GM12875 (cell line): ENCODE results near the gene PRKAR2B.

ENCODE experiments used
- H3K4me3 ChIP-seq: one replicate; pipeline ENCODE4 v1.5.1; 2011; ENCODE audit warnings: low read depth, low read length, control low read depth
- TF ChIP-seq, protein P1 (sequence below): IDR thresholded peaks from 2 replicates; pipeline ENCODE4 v1.5.1; 2011; ENCODE audit warnings: low read depth, mild to moderate bottlenecking, control low read depth, inconsistent platforms, low read length, moderate library complexity, borderline replicate concordance; ENCODE audit not compliant: insufficient read depth

The PRKAR2B gene

DNA sequence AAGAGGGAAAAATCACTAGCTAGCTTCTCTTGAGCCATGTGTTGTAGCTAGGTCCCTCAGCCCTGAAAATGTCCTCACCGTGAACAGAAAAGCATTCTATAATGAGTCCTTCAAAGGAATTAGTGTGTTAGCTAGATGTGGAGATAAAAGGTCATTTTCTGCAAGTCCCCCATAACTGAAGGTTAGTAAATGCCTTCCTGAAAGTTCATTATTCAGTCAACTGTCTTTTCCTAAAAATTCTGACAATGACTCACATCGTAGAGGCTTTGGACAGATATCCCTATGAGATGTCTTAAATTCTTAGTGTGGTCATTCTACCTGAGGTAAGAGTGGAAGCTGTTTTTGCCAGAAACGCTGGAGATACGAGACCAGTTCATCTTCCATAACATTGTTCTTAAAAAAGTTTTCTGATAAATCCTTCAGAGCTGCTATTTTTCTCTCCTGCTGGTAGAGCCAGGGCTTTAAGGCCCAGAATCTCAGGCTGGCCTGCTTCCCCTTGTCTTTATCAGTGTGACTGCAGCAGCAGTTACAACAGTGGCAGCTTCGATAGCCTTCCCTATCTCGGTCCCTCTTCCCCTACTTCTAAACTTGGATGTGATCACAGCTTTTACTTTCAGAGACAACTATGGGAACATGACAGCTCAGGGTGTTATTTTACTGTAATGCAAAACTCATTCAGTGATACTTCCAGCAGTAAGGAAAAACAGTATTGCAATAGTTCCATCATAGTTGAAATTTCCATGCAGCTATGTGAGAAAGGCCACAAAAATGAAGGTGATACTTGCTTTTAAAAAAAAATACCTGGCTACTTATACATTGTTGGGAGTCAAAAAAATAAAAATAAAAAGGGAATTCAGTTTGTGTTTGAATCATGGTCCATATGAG lies 37.3 kb upstream of the PRKAR2B start:
- TF ChIP-seq, protein P1, sequence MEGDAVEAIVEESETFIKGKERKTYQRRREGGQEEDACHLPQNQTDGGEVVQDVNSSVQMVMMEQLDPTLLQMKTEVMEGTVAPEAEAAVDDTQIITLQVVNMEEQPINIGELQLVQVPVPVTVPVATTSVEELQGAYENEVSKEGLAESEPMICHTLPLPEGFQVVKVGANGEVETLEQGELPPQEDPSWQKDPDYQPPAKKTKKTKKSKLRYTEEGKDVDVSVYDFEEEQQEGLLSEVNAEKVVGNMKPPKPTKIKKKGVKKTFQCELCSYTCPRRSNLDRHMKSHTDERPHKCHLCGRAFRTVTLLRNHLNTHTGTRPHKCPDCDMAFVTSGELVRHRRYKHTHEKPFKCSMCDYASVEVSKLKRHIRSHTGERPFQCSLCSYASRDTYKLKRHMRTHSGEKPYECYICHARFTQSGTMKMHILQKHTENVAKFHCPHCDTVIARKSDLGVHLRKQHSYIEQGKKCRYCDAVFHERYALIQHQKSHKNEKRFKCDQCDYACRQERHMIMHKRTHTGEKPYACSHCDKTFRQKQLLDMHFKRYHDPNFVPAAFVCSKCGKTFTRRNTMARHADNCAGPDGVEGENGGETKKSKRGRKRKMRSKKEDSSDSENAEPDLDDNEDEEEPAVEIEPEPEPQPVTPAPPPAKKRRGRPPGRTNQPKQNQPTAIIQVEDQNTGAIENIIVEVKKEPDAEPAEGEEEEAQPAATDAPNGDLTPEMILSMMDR = no peak
- no peak overlapping the region for H3K4me3 ChIP-seq

DNA sequence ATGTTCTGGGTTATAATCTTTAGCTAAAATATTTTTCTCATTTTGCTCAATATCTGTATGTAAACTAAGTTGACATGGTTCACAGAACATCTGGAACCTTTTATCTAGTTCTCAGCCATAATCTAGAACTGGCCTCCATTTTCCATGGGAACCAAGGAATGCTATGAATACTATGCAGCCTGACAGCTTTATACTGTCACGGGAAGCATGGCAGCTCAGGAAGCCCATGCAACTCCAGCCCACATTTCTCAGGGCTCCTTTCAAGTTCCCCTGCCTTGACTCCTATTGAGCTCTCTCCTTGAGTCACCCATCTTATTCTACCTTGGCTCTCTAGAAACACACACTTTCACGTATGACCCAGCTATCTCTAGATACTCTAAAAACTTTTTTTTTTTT lies 36.6 kb upstream of the PRKAR2B start:
- H3K4me3 ChIP-seq = no peak overlapping the region
- TF ChIP-seq, protein P1 = no peak

DNA sequence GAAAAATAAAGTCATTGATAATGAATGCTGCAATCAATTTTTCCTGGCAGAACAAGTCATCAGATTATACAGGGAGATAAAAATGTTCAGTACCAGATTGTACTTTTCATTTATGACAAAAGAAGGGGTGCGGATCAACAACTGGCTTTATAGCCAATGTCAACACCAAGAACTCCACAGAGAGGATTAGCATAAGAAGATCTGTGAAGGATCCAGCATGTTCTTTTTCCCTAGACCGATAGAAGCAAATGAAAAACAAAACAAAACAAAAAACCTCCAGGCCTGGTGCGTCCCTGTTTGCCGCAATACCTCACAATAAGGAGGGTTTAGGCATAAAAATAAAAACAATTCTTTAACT lies 34.7 kb upstream of the PRKAR2B start:
- H3K4me3 ChIP-seq = no peak overlapping the region
- TF ChIP-seq, protein P1 = no peak

DNA sequence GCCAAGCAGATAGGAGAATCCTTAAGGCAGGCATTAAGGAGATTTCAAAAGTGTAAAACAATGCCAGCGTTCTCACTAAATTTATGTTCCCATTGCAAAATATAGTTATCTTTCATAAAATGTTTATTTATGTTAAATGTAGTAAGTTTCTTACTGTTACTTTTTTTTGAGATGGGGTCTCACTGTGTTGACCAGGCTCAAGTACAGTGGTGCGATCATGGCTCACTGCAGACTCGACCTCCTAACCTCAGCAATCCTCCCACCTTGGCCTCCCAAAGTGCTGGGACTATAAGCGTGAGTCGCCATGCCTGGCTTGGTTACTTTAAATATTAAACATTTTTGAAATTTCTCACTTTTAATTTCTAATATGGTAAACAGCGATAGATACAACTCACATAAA lies 31.8 kb upstream of the PRKAR2B start:
- TF ChIP-seq, protein P1 = no peak
- no peak overlapping the region for H3K4me3 ChIP-seq

DNA sequence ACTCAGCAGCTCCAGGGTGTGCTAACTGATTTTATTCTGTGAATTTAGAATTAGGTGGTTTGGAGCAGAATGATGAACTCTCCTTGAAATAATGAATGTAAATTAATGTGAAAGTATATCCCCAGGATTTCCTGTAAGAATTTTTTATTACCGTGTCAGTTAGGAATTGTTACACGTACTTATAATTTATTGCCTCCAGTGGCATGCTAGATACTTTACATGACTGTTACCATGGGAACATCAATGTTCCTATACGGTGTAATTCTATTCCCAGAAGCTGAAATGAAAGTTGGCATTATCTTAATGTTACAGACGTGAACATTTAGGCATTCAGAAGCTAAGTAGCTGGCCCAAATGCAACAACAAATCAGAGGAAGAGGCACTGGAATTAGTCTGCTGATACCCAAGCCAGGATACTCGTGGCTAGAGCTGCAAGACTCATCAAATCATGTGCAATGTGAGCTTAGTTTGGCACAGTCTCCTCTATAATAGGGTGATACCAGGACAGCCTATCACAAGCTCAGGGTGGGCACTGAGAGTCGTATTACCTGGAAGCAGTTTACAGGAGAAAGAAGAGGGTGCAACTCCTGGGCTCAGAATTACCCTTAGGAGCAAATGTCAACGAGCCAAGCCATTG lies 30.0 kb upstream of the PRKAR2B start:
- TF ChIP-seq, protein P1 = no peak
- no peak overlapping the region for H3K4me3 ChIP-seq

DNA sequence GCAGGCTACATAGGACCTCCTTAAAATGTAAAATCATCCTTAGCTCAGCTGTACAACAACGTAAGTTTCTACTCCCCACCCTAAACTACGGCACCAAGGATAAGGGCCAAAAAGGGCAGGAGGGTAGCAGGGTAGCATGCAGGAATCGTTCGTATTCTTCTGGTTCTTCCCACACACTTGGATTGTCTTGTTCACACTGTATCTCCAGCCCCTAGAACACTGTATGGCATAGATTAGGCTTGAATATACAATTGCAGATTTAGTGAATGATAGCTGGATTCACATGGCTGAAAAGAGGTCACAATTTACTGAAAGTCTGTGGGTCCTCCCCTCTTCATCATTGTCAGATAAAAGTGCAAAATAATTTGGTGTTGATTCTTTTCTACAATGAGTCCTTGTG lies 28.2 kb upstream of the PRKAR2B start:
- H3K4me3 ChIP-seq = no peak overlapping the region
- TF ChIP-seq, protein P1 = no peak

DNA sequence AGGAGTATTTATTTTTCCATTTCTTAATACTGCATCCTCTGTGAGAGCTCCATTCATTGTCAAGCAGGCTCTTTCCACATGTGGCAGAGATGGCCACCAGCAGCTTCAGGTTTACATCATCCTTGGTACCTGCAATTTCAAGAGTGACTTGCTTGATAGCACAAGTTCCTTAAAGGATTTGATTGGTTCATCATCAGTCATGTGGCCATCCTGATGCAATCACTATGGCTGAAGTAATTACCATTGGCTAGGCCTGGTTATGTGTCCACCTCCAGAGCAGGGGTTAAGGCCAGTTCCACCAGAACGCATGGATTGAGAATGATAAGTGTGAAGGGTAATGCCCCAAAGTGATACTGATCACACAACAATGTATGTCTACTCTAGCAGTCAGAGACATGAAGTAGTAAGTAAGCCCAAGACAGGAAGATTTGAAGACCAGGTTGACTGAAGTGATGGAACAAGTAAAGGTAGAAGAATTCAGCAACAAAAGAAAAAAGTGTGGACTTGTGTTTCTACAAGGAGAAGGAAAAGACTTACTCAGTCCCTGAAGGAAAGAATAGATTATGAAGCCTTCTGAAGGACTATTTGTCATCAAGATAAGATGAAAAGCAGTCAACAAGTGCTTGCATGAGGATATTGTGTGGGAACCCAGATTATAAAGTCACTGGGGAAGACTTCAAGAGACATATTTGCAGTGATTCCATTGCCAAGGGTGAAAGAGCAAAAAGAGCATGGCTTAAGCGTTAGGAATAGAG lies 26.4 kb upstream of the PRKAR2B start:
- TF ChIP-seq, protein P1 = no peak

More for the DNA sequence above, 26.4 kb upstream of the PRKAR2B start:
- H3K4me3 ChIP-seq = no peak overlapping the region
